ENCODE data around the gene IKZF1.

IKZF1 gene

GRCh38 chr7:50356212-50356944, 51.9 kb downstream of the IKZF1 start:
- DNase-seq, result no peak

- DNase-seq, result no peak
Measured at GRCh38 chr7:50356945-50357268, 52.4 kb downstream of the IKZF1 start.

- no peak for DNase-seq
Measured at GRCh38 chr7:50357426-50357825, 52.9 kb downstream of the IKZF1 start.

GRCh38 chr7:50358041-50358705, 53.7 kb downstream of the IKZF1 start:
- no peak for DNase-seq

GRCh38 chr7:50358779-50359178, 54.3 kb downstream of the IKZF1 start:
- DNase-seq, result no peak

GRCh38 chr7:50359258-50359994, 54.9 kb downstream of the IKZF1 start:
- DNase-seq, result no peak

GRCh38 chr7:50359995-50360925, 55.7 kb downstream of the IKZF1 start:
- peak; percentile 68 for DNase-seq

GRCh38 chr7:50362142-50362541, 57.6 kb downstream of the IKZF1 start:
- no peak for DNase-seq

GRCh38 chr7:50362712-50363282, 58.3 kb downstream of the IKZF1 start:
- DNase-seq, result peak; percentile 29

- no peak for DNase-seq
Measured at GRCh38 chr7:50363327-50364060, 59.0 kb downstream of the IKZF1 start.

- no peak for DNase-seq
Measured at GRCh38 chr7:50364645-50365044, 60.1 kb downstream of the IKZF1 start.

- no peak for DNase-seq
Measured at GRCh38 chr7:50366311-50366710, 61.8 kb downstream of the IKZF1 start.

GRCh38 chr7:50367100-50367499, 62.6 kb downstream of the IKZF1 start:
- DNase-seq, result no peak

- DNase-seq, result no peak
Measured at GRCh38 chr7:50367570-50367969, 63.1 kb downstream of the IKZF1 start.

GRCh38 chr7:50368366-50368765, 63.9 kb downstream of the IKZF1 start:
- DNase-seq, result no peak

GRCh38 chr7:50369143-50370026, 64.9 kb downstream of the IKZF1 start:
- DNase-seq, result peak; percentile 38

GRCh38 chr7:50370884-50371283, 66.4 kb downstream of the IKZF1 start:
- DNase-seq, result no peak

GRCh38 chr7:50371551-50372021, 67.1 kb downstream of the IKZF1 start:
- no peak for DNase-seq

GRCh38 chr7:50372923-50373322, 68.4 kb downstream of the IKZF1 start:
- DNase-seq, result no peak

GRCh38 chr7:50376056-50376820, 71.7 kb downstream of the IKZF1 start:
- DNase-seq, result no peak
